Activated T-cell treated with anti-CD3 and anti-CD28 coated beads for 48 hours (primary cell): ENCODE results near the gene KRTAP29-1.

ENCODE experiments used
- DNase-seq: peaks from one replicate; pipeline ENCODE4 v3.0.0-alpha.2; 2020; ENCODE audit warnings: low read depth

KRTAP29-1 gene

GRCh38 chr17:41328207-41328606 is 25.6 kb upstream of the KRTAP29-1 start:
- DNase-seq = no peak

DNA sequence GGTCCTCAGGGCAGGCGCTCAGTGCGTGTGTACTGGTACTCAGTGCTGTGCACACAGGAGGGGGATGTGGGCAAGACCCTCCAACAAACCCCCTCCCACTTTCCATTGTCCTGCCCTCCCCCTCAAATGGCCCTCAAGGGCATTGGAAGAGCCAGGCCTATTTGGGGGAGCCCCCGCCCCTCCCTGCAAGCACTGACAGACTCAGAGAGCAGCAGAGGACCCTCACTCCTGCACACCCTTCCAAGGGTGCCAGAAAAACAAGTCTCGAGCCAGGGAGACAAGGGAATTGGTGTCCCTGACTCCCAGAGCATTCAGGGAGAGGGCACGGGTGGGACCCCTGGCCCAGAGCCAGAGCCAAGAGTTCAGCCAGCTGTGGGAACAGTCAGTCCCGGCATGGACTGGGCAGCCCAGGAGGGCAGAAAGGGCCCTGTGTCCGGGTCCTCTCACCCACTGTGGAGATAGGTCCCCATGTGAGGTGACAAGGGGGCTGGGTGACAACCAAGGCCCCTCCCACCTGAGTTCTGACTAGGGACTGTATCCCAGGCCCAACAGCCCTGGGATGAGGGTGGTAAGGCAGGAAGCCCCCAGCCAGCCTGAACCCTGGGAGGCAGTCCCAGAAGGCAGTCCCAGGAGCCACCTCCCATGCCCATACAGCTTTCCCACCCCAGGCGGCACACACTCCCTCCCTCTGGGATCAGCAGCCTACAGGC is 24.9 kb upstream of the KRTAP29-1 start:
- no peak for DNase-seq

DNA sequence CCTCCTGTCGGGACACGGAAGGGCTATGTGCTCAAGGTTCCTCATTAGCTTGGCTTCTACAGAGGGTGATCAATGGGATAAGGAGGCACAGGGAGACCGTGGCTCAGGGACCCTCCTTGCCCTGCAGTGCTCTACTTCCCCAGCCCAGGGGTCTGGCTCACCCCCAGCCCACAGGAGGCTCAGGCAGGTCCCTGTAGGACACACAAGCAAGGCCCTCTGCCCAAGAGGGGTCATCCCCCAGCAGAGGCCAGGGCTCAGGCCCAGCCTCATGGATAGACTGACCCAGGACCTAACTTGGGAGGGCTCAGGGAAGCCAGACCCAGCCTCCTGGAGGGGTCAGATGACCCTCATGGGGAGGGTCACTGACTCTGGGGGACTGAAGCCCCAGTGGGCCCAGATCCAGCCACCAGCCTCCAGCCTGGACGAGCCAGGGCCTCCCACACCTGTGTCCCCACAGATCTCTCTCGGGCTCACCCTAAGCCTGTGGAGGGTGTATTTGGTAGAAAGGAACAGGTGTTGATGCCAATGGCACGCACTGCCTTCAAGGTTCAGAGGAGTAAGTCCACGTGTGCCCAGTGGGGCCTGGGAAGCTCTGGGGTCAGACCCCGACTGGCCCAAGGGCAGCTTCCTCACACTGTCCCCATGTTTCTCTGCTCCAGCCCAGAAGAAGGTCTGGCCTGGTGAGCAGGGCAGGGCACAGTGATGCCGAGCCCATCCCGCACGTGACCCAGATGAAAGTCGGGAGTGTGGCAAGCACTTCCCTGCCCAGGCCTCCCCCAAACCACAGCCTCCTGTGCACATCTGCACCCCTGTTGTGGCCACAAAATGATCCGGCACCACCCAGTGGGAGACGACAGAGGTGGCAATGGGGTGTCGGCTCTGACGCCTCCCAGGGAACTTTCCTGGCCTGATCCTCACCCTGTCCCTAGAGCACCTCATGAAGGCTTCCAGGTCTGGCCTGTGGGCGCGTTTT is 23.8 kb upstream of the KRTAP29-1 start:
- no peak for DNase-seq

DNA sequence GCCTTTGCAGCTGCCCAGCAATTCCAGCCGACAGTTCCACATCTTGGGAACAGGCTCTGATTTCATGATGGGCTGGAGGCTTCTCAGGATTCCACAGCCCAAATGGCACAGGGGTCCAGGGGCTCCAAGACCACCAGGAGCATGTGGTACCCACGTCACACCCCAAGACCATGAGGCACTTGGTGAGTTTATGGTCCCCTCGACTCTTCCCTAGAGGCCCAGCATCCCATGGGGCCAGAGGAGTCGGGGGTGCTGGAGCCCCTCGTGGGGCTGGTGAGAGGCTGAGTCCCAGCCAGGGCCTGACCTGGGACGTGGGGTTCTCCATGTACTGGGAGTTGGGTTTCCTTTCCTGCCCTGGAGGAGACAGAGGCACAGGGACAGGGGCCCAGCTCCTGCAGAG is 23.0 kb upstream of the KRTAP29-1 start:
- DNase-seq = no peak

DNA sequence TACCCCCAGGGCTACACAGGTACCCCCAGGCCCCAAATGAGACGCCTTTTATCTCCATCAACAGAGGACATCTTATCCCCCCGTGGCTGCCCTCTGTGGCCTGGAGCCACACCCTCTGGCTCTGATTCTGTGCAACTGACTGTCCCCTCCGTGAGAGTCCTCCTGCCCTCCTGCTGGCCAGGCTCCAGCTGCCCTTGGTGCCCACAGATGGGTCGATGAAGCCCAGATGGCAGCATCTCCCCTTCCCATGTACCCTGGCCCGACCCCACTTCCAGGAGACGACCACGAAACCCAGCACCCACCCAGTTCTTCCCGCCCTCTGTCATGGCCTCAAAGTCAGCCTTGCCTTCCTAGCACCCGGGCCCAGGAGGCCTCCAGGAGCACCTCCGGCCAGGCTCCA is 22.5 kb upstream of the KRTAP29-1 start:
- DNase-seq = no peak

GRCh38 chr17:41324180-41325075 is 21.8 kb upstream of the KRTAP29-1 start:
- no peak for DNase-seq

DNA sequence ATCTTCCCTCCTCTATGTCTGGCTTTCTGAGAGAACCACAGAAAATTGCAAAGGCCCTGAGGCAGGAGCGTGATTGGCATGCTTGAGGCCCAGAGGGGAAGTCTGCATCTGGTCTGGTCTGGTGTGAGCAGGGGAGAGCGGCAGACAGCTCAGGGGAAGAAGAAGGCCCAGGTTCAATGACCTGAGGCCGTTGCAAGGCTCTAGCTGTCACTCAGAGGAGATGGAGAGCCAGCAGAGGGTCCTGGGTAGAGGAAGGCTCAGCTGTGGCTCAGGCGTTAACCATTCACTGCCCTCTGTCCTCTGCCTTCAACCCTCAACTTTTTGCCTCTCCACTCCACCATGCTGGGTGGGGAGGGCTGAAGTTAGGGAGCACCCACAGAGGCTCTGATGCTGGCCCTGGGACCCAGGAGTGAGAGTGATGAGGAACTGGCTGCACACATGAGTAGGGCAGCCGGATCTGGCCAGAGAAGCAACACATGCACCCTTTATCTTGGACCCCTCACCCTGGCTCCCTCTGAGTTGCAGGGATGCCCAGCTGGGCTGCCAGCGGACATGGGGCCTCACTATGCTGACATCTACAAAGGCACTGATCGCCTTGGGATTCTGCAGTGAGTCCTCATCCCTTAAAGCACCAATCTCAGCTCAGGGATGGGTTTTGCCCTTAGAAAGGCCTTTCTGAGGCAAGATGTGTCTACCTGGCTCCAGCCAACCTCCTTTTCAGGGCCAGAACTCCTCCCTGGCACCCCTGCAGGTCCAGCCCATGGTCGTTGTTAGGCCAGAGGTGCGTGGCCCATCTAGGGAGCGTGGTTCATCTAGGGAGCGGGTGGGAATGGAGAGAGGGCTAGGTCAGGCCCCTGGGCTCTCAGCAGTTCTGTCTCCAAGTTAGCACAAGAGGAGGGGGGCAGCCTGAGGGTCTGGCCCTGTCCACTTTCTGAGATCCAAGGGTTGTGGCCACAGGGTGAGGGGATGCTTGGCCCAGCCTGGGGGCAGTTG is 20.5 kb upstream of the KRTAP29-1 start:
- DNase-seq = no peak

GRCh38 chr17:41322094-41322902 is 19.6 kb upstream of the KRTAP29-1 start:
- no peak for DNase-seq

- DNase-seq = no peak
Measured at GRCh38 chr17:41318231-41318630, 15.6 kb upstream of the KRTAP29-1 start.

DNA sequence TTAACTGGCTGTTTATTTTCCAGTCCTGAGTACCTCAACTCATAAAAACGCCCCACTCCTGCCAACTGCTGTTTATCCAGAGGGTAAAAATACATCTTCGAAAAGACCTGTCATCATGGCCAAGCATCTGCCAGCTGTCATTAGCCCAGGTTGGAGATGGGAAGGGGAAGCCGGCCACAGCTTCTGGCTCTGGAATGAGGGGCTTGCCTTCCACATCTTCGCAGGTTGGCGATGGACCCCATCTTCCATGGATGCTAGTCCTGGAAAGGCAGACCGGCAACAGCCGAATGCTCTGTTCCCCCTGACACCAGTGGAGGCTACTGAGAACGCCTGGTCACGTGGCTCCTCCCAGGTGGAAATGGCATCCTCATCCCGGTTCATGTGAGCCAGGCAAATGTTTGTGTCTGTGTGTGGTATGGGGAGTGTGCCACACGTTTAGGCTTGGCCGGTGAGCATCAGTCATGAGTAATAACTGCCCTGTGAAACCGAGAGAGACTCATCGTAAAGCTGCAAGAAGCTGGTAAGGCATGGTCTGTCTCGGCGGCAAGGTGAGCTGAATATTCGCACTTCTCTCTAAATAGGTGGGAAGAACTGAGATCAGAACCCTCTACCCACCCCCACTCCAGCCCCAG is 13.3 kb upstream of the KRTAP29-1 start:
- no peak for DNase-seq

- DNase-seq = no peak
Measured at GRCh38 chr17:41315204-41315794, 12.6 kb upstream of the KRTAP29-1 start, which contains the start of gene KRTAP17-1. Gene KRTAP17-1, minus strand, starts transcription at chr17:41315710. Its CDS starts 60 bp downstream, at chr17:41315650.

DNA sequence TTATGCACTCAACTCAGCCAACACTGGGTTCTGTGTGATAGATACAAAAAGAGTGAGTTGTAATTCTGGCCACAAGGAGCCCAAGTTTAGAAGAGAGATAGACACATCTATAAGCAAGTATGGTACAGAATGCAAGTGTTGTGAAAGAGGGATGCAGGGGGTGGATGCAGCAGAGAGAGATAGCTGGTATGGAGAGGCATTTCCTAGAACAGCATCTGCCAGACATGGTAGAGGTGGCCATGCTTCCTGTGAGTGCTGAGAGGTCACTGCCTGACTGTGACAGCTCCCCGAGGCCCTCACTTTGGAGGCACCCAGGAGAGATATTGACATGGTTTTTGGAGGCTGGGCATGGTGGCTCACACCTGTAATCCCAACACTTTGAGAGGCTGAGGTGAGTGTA is 8.5 kb upstream of the KRTAP29-1 start:
- no peak for DNase-seq

- DNase-seq = no peak
Measured at GRCh38 chr17:41308918-41309359, 6.3 kb upstream of the KRTAP29-1 start, which contains the start of gene KRTAP16-1. Gene KRTAP16-1, minus strand, starts transcription at chr17:41309309. Its CDS starts 56 bp downstream, at chr17:41309253.

GRCh38 chr17:41308251-41308917 is 5.7 kb upstream of the KRTAP29-1 start:
- peak; percentile 35 for DNase-seq

DNA sequence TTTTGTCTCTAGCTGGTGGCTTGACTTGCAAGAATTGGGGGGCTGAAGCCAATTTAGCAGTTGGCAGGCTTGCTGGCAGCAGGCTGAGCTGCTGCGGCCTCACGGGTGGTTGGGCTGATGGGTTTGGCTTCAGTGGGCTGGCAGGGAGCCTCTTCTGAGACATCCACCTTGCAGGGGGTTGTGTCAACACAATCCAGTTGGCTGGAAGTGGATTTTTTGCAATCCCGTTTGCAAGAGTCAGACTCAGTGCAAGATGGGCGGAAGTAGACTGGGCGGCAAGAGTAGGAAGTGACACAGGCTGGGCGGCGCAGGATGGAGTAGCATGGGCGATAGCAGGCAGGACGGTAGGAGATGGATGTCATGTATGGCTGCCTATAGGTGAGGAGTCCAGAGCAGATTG is 5.0 kb upstream of the KRTAP29-1 start:
- no peak for DNase-seq

- DNase-seq = no peak
Measured at GRCh38 chr17:41304091-41304490, 1.4 kb upstream of the KRTAP29-1 start.

- DNase-seq = no peak
Measured at GRCh38 chr17:41302981-41303380, 330 bp upstream of the KRTAP29-1 start.

DNA sequence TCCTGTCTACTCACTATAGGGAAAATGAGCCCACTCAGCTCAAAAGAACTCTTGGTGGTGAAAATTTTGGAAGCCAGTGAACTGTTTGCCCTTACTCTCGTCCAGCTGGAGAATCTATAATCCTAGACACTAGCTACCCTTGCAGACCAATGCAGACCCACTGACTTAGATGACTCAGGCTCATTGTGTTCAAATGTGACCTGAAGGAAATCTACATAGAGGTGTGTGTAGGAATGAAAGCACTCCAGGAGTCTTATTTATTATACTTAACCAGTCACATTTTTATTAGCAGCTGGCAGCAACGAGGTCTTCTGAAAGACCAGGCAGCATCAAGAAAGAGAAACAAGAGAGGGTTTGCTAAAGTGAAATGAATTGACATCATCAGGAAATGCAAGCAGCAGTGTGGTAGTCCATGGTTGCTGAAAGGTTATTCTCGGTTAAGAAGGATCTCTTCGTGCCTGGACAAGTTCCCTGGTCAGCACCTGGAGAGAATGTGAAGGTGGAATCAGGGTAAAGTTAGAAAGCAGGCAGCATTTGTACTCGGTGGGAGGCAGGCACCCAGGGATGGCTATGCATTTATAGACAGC is 1.4 kb downstream of the KRTAP29-1 start:
- DNase-seq = no peak
